ENCODE measurements around the gene HIBCH.

- TF ChIP-seq CTCF (conservative IDR thresholded peaks at IDR 0.05; ENCODE audit: low read length) (no peak), EZH2phosphoT487 (IDR thresholded peaks at IDR 0.05; ENCODE audit: borderline replicate concordance, low read depth, low read length) (no peak)
These were observed 141.4 kb downstream of the HIBCH start for GRCh38 chr2:190178066-190178722.
